HepG2 (cell line): ENCODE measurements around the gene RTKN2. TPM values are rescaled to one million over a fixed set of nuclear protein-coding genes. Genes with fewer than 3 reads are reported as not detected.

ENCODE experiments used
- ATAC-seq: fragments of 200-7000 bp; cut with Tn5 transposase; 3 replicates; pipeline ENCODE4 v1.9.1; 2020; ENCODE audit warnings: mild to moderate bottlenecking, moderate library complexity
- BruUV-seq: library from RNA; stranded (reverse); fragments of 400-500 nt; replicated peaks from 2 replicates; lab custom pipeline; 2021; lab: Mats Ljungman, UMichigan
- CTCF ChIA-PET: fragments of 300-600 bp; formaldehyde crosslinking; extraction: SDS; loops from one replicate; lab custom pipeline; 2021; ENCODE audit warnings: low total read pairs, inconsistent platforms, low intra/inter-chr PET ratio; lab: Yijun Ruan, JAX
- POLR2A ChIA-PET: fragments of 350-600 bp; sonication (Branson Sonifier 250); formaldehyde crosslinking; loops from one replicate; lab custom pipeline; 2020; ENCODE audit warnings: antibody characterized with exemption, inconsistent platforms; lab: Yijun Ruan, JAX
- DNase-seq: peaks from one replicate; pipeline ENCODE4 v3.0.0-alpha.2; 2015; ENCODE audit warnings: low spot score
- FAIRE-seq: peaks from 3 replicates; lab custom pipeline; 2011; peaks lifted over from hg19 to GRCh38; lab: Jason Lieb, UNC
- H2AFZ ChIP-seq: one replicate; pipeline ENCODE4 v1.6.1; 2011; ENCODE audit warnings: low read length, inconsistent platforms
- H3K27ac ChIP-seq: fragments of 300-600 bp; 3 replicates; pipeline ENCODE4 v1.8.0; 2011; ENCODE audit warnings: mixed run types, mild to moderate bottlenecking, mixed read lengths, low read length, inconsistent platforms; ENCODE audit not compliant: insufficient read depth; ENCODE audit errors: extremely low read length
- H3K27me3 ChIP-seq, 2 experiments: fragments of 200-600 bp in 1 of 2; 2 replicates in 1 of 2; 3 replicates in 1 of 2; pipeline versions ENCODE4 v1.6.0 to v1.8.0; 2011; ENCODE audit warnings: low read length in 2 of 2, mild to moderate bottlenecking in 2 of 2, moderate library complexity in 2 of 2, inconsistent platforms in 1 of 2; ENCODE audit not compliant: insufficient read depth in 2 of 2, control insufficient read depth in 1 of 2
- H3K36me3 ChIP-seq, 2 experiments: fragments of 200-600 bp in 1 of 2; replicated peaks in 1 of 2; 2 replicates in 1 of 2; 3 replicates in 1 of 2; pipeline versions ENCODE4 v1.5.1 to v1.8.0; 2011; ENCODE audit warnings: low read length in 2 of 2, inconsistent platforms in 1 of 2; ENCODE audit not compliant: insufficient read depth in 2 of 2, control insufficient read depth in 1 of 2
- H3K4me1 ChIP-seq: 2 replicates; pipeline ENCODE4 v1.5.1; 2012; ENCODE audit warnings: low read length, inconsistent platforms; ENCODE audit not compliant: insufficient read depth
- H3K4me2 ChIP-seq: 2 replicates; pipeline ENCODE4 v1.6.0; 2011; ENCODE audit warnings: low read depth, low read length, inconsistent platforms
- H3K4me3 ChIP-seq, 3 experiments: fragments of 200-600 bp in 1 of 3; sonication (generic), shearing (Covaris generic) in 1 of 3; replicated peaks in 1 of 3; 2 replicates each; pipeline ENCODE4 v1.5.1; 2011 to 2016; ENCODE audit warnings: low read length in 3 of 3, inconsistent platforms in 2 of 3, low read depth in 2 of 3, mild to moderate bottlenecking in 2 of 3, control low read depth in 1 of 3, mixed read lengths in 1 of 3; ENCODE audit not compliant: insufficient read depth in 1 of 3
- H3K79me2 ChIP-seq: one replicate; pipeline ENCODE4 v1.6.1; 2011; ENCODE audit warnings: low read length, inconsistent platforms; ENCODE audit not compliant: insufficient read depth
- H3K9ac ChIP-seq: 2 replicates; pipeline ENCODE4 v1.6.0; 2011; ENCODE audit warnings: mild to moderate bottlenecking, low read depth, low read length, inconsistent platforms; ENCODE audit not compliant: insufficient read depth
- H3K9me3 ChIP-seq: 2 replicates; pipeline ENCODE4 v1.5.1; 2012; ENCODE audit warnings: mild to moderate bottlenecking, low read length
- H4K20me1 ChIP-seq: 2 replicates; pipeline ENCODE4 v1.6.0; 2011; ENCODE audit warnings: inconsistent platforms, mild to moderate bottlenecking, low read length, moderate library complexity; ENCODE audit not compliant: insufficient read depth
- AGO2 ChIP-seq: fragments of 200-400 bp; formaldehyde crosslinking; optimal IDR thresholded peaks from 2 replicates; pipeline ENCODE3; 2017; ENCODE audit warnings: mild to moderate bottlenecking, low read depth, low read length, moderate library complexity
- CCAR2 ChIP-seq: fragments of 200-400 bp; formaldehyde crosslinking; optimal IDR thresholded peaks from 2 replicates; pipeline ENCODE3; 2018; ENCODE audit warnings: low read depth, mild to moderate bottlenecking, low read length, moderate library complexity
- FOXP1 ChIP-seq, 2 experiments: fragments of 450-650 bp in 1 of 2; IDR thresholded peaks; 2 replicates each; pipeline ENCODE4 v1.6.1; 2017 to 2018; ENCODE audit warnings: antibody characterized with exemption in 1 of 2
- HNRNPLL ChIP-seq: fragments of 200-400 bp; formaldehyde crosslinking; IDR thresholded peaks from 2 replicates; pipeline ENCODE4 v1.6.1; 2017; ENCODE audit warnings: mild to moderate bottlenecking, low read depth, low read length; ENCODE audit not compliant: poor library complexity, severe bottlenecking
- HOXA7 ChIP-seq: sonication (generic); formaldehyde crosslinking; IDR thresholded peaks from 2 replicates; pipeline ENCODE4 v1.8.1; 2022; ENCODE audit warnings: mild to moderate bottlenecking, missing genetic modification reagents, moderate library complexity
- KDM1A ChIP-seq: IDR thresholded peaks from 2 replicates; pipeline ENCODE4 v1.6.1; 2016; ENCODE audit warnings: missing compliant biosample characterization
- KLF16 ChIP-seq, 2 experiments: sonication (generic) in 1 of 2; formaldehyde crosslinking in 1 of 2; IDR thresholded peaks; 2 replicates each; pipeline versions ENCODE4 v1.6.1 to v1.8.0; 2016 to 2023; ENCODE audit warnings: missing genetic modification reagents in 2 of 2, missing compliant biosample characterization in 1 of 2
- MZF1 ChIP-seq: sonication (generic); formaldehyde crosslinking; IDR thresholded peaks from 2 replicates; pipeline ENCODE4 v1.8.1; 2023; ENCODE audit warnings: mild to moderate bottlenecking, missing genetic modification reagents, borderline replicate concordance
- POLR2AphosphoS2 ChIP-seq: IDR thresholded peaks from 2 replicates; pipeline ENCODE4 v1.6.1; 2011; ENCODE audit warnings: low read depth, low read length, improper control_type of control experiment
- RCOR2 ChIP-seq: IDR thresholded peaks from 2 replicates; pipeline ENCODE4 v1.6.1; 2016; ENCODE audit warnings: missing biosample characterization, missing genetic modification reagents
- REPIN1 ChIP-seq: sonication (generic); formaldehyde crosslinking; IDR thresholded peaks from 2 replicates; pipeline ENCODE4 v1.8.0; 2022; ENCODE audit warnings: missing genetic modification reagents, low read depth, mild to moderate bottlenecking, borderline replicate concordance
- SIX4 ChIP-seq: sonication (generic); formaldehyde crosslinking; IDR thresholded peaks from 2 replicates; pipeline ENCODE4 v1.4.0; 2020; ENCODE audit warnings: missing genetic modification reagents
- TAF15 ChIP-seq: fragments of 200-400 bp; formaldehyde crosslinking; IDR thresholded peaks from one replicate; pipeline ENCODE4 v1.6.1; 2018; ENCODE audit warnings: mild to moderate bottlenecking, low read depth, low read length; ENCODE audit not compliant: poor library complexity, severe bottlenecking
- TEAD3 ChIP-seq: optimal IDR thresholded peaks from 2 replicates; pipeline ENCODE3; 2016; ENCODE audit warnings: borderline replicate concordance
- U2AF2 ChIP-seq: fragments of 200-400 bp; formaldehyde crosslinking; IDR thresholded peaks from 2 replicates; pipeline ENCODE4 v1.6.1; 2017; ENCODE audit warnings: low read depth, mild to moderate bottlenecking, low read length
- ZNF160 ChIP-seq: sonication (generic); formaldehyde crosslinking; IDR thresholded peaks from 2 replicates; pipeline ENCODE4 v1.8.0; 2022; ENCODE audit warnings: mild to moderate bottlenecking, inconsistent platforms, missing genetic modification reagents
- ZNF543 ChIP-seq: sonication (generic); formaldehyde crosslinking; IDR thresholded peaks from 2 replicates; pipeline ENCODE4 v1.4.0; 2020; ENCODE audit warnings: mild to moderate bottlenecking, missing genetic modification reagents
- ZNF563 ChIP-seq: sonication (generic); formaldehyde crosslinking; IDR thresholded peaks from 2 replicates; pipeline ENCODE4 v1.8.0; 2022; ENCODE audit warnings: mild to moderate bottlenecking, moderate library complexity, missing genetic modification reagents
- ZNF605 ChIP-seq: sonication (generic); formaldehyde crosslinking; IDR thresholded peaks from 2 replicates; pipeline ENCODE4 v1.8.0; 2022; ENCODE audit warnings: mild to moderate bottlenecking, missing genetic modification reagents
- ZNF644 ChIP-seq: IDR thresholded peaks from 2 replicates; pipeline ENCODE4 v1.6.1; 2016; ENCODE audit warnings: low read depth
- ZNF703 ChIP-seq: sonication (generic); formaldehyde crosslinking; IDR thresholded peaks from 2 replicates; pipeline ENCODE4 v1.5.1; 2020; ENCODE audit warnings: missing genetic modification reagents, mild to moderate bottlenecking, moderate library complexity, borderline replicate concordance
- ZNF891 ChIP-seq: sonication (generic); formaldehyde crosslinking; IDR thresholded peaks from 2 replicates; pipeline ENCODE4 v1.5.0; 2020; ENCODE audit warnings: mild to moderate bottlenecking, missing genetic modification reagents
- WGBS: methylation state at CpG from one replicate; pipeline ENCODE4 v1.1.6; 2017; ENCODE audit warnings: low lambda C conversion rate; 5-methylcytosine and 5-hydroxymethylcytosine counted together
- in situ Hi-C: cut with HindIII; loops from 2 replicates; pipeline ENCODE4 v1.10.0; 2017; ENCODE audit warnings: low pct_unique_long_range_greater_than_20kb; ENCODE audit not compliant: extremely low pct_ligation_motif_present
- intact Hi-C: fragments of 100-400 bp; cut with micrococcal nuclease; formaldehyde crosslinking; loops from one replicate; pipeline ENCODE4 v1.10.0; 2022; ENCODE audit not compliant: unreplicated experiment
- polyA plus RNA-seq, 8 experiments: library from polyadenylated mRNA; depleted of rRNA in 3 of 8; stranded (reverse) in 7 of 8; unstranded in 1 of 8; fragments of >200 nt; fragmentation: Illumina TruSeq in 4 of 8; extraction: Trizol in 4 of 8; gene quantifications; 2 replicates each; pipeline versions ENCODE4 v1.2.1 to v1.2.3, GENCODE V29; 2011 to 2016; ENCODE audit warnings: low read depth in 4 of 8, missing spikeins in 1 of 8, mixed read lengths in 1 of 8; ENCODE audit not compliant: insufficient read depth in 1 of 8
- total RNA-seq, 5 experiments: library from RNA; depleted of rRNA; stranded (reverse); fragments of >200 nt; fragmentation: Illumina TruSeq; extraction: Trizol; gene quantifications; 2 replicates each; pipeline ENCODE4 v1.2.3, GENCODE V29; 2016; ENCODE audit warnings: low read depth in 1 of 5
- TF ChIP-seq, protein P1 (sequence below): sonication (generic); formaldehyde crosslinking; conservative IDR thresholded peaks from 2 replicates; pipeline ENCODE4 v1.4.0; 2020; ENCODE audit warnings: missing genetic modification reagents

Gene RTKN2
- total and polyA plus RNA-seq, 2 of the 13 experiments (the other 11 are each of a cell fraction or from before 2014, with no cell fraction given): 2.2 to 7.0 TPM

DNA sequence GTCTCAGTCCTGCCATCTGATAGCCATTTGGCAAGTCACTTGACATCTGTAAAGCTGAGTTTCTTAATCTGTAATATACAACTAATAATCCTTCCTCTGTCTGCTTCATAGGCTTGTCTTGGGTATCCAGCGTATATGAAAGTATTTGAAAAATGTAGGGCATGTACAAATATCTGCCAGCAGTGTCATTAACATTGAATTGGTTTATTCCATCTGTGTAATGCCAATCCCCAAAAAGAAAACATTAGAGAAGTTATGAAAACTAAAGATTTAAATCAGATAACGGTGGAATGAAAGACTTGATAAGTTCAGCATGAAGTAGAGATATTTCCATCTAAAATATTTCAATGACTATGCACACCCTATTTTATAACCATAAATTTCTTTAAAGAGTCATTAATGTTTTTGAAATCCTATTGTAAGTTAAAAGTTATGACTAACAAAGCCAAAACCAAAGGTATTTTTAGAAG, 9.8 kb upstream of the RTKN2 start (continued):
- TF ChIP-seq MZF1: no peak
- no peak for TF ChIP-seq SIX4 (CRISPR knock-in tag)
- no peak for TF ChIP-seq ZNF703 (CRISPR knock-in tag)
- no peak for TF ChIP-seq REPIN1 (CRISPR knock-in tag)
- no peak for TF ChIP-seq AGO2

DNA sequence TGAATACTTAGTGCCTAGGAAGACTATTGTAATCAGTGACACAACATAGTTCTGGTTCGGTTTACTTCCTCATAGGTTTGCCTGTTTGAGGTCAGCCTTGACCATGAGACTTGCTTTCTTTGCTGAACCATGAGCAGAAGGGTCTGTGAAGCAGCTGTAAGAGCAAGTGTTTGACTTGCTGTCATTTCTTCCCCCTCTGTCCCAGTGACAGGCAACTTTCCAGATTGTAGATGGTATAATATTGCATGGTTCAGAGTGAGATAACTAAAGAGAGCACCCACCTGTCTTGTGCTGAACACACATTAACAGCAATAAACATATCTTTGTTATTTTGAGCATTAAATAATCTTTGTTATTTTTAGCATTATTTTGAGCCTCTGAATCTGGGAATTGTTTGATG, 9.3 kb upstream of the RTKN2 start:
- H3K4me3 ChIP-seq: no peak overlapping the region
- BruUV-seq: no TSS peak
- CTCF ChIA-PET: no interaction called here
- no peaks in the 10 kb centered on the region for H3K9me3 ChIP-seq
- H3K79me2 ChIP-seq: no peaks in the 10 kb centered on the region
- POLR2A ChIA-PET: no interaction called here
- H3K27ac ChIP-seq: no peak overlapping the region
- 0% methylated on average over 1 of the region's 1 CpG for WGBS
- peaks cover 0 to 6% of the 10 kb centered on the region in 2 experiments; a peak in 2 of 5 replicates for H3K27me3 ChIP-seq
- no peak for FAIRE-seq
- in situ Hi-C loops: no loop called here
- no peak overlapping the region for H3K4me2 ChIP-seq
- no peaks in the 10 kb centered on the region for H3K36me3 ChIP-seq
- intact Hi-C loops: no loop called here
- no peak overlapping the region for H3K9ac ChIP-seq
- no peaks in the 10 kb centered on the region for H3K4me1 ChIP-seq
- H4K20me1 ChIP-seq: no peaks in the 10 kb centered on the region
- no peak overlapping the region for H2AFZ ChIP-seq
- DNase-seq: no peak
- ATAC-seq: no peak
- TF ChIP-seq U2AF2 (no peak), KDM1A (no peak), RCOR2 (CRISPR knock-in tag) (no peak), HOXA7 (CRISPR knock-in tag) (no peak), ZNF563 (no peak), ZNF891 (CRISPR knock-in tag) (no peak), TEAD3 (CRISPR knock-in tag) (no peak), HNRNPLL (no peak), CCAR2 (no peak), TAF15 (no peak), POLR2AphosphoS2 (no peak), ZNF543 (no peak), ZNF605 (CRISPR knock-in tag) (no peak), ZNF160 (CRISPR knock-in tag) (no peak), FOXP1 (IDR thresholded peaks at IDR 0.05) (no peak), FOXP1 (CRISPR knock-in tag; IDR thresholded peaks at IDR 0.05) (no peak), ZNF644 (no peak), KLF16 (CRISPR knock-in tag; IDR thresholded peaks at IDR 0.05) (no peak)
- TF ChIP-seq, protein P1, sequence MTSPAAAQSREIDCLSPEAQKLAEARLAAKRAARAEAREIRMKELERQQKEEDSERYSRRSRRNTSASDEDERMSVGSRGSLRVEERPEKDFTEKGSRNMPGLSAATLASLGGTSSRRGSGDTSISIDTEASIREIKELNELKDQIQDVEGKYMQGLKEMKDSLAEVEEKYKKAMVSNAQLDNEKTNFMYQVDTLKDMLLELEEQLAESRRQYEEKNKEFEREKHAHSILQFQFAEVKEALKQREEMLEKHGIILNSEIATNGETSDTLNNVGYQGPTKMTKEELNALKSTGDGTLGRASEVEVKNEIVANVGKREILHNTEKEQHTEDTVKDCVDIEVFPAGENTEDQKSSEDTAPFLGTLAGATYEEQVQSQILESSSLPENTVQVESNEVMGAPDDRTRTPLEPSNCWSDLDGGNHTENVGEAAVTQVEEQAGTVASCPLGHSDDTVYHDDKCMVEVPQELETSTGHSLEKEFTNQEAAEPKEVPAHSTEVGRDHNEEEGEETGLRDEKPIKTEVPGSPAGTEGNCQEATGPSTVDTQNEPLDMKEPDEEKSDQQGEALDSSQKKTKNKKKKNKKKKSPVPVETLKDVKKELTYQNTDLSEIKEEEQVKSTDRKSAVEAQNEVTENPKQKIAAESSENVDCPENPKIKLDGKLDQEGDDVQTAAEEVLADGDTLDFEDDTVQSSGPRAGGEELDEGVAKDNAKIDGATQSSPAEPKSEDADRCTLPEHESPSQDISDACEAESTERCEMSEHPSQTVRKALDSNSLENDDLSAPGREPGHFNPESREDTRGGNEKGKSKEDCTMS (CRISPR knock-in tag): no peak
